Loucy (cell line): ENCODE data around the gene CHIT1.
A peak's percentile ranks its signal among the peaks of the same experiment; 100 is the strongest.

Experiments used
- H2AFZ ChIP-seq: fragments of 200-600 bp; sonication (generic); 2 replicates; pipeline ENCODE4 v1.6.0; 2016; ENCODE audit warnings: antibody characterized with exemption, mild to moderate bottlenecking, low read length, moderate library complexity
- H3F3A ChIP-seq: fragments of 200-600 bp; 2 replicates; pipeline ENCODE4 v1.6.0; 2016; ENCODE audit warnings: antibody characterized with exemption, low read depth, mild to moderate bottlenecking
- H3K27me3 ChIP-seq: fragments of 200-600 bp; sonication (generic); 2 replicates; pipeline ENCODE4 v1.6.1; 2014; ENCODE audit warnings: low read length, mild to moderate bottlenecking; ENCODE audit not compliant: insufficient read depth, poor library complexity, severe bottlenecking
- H3K36me3 ChIP-seq: fragments of 200-600 bp; sonication (generic); 2 replicates; pipeline ENCODE4 v1.6.1; 2016; ENCODE audit warnings: low read length; ENCODE audit not compliant: insufficient read depth
- H3K4me1 ChIP-seq: fragments of 200-600 bp; sonication (generic); 2 replicates; pipeline ENCODE4 v1.5.1; 2014; ENCODE audit warnings: low read length, mild to moderate bottlenecking; ENCODE audit not compliant: insufficient read depth, poor library complexity, severe bottlenecking
- H3K4me2 ChIP-seq: fragments of 200-600 bp; sonication (generic); 2 replicates; pipeline ENCODE4 v1.6.0; 2014; ENCODE audit warnings: antibody characterized with exemption, low read length, low read depth, mild to moderate bottlenecking; ENCODE audit not compliant: poor library complexity, severe bottlenecking
- H3K4me3 ChIP-seq: fragments of 200-600 bp; sonication (generic); 2 replicates; pipeline ENCODE4 v1.5.1; 2014; ENCODE audit warnings: low read length, mild to moderate bottlenecking, mixed read lengths; ENCODE audit not compliant: poor library complexity, severe bottlenecking
- H3K79me2 ChIP-seq: fragments of 200-600 bp; sonication (generic); 2 replicates; pipeline ENCODE4 v1.6.1; 2014; ENCODE audit warnings: low read length; ENCODE audit not compliant: insufficient read depth
- H3K9ac ChIP-seq: fragments of 200-600 bp; sonication (generic); 2 replicates; pipeline ENCODE4 v1.6.0; 2014; ENCODE audit warnings: mild to moderate bottlenecking, low read depth, low read length, moderate library complexity; ENCODE audit not compliant: poor library complexity, severe bottlenecking
- H3K9me2 ChIP-seq: fragments of 200-600 bp; sonication (generic); replicated peaks from 2 replicates; pipeline ENCODE4 v1.6.1; 2016; ENCODE audit warnings: low read depth, low read length, mixed read lengths
- H3K9me3 ChIP-seq: fragments of 200-600 bp; sonication (generic); 2 replicates; pipeline ENCODE4 v1.6.1; 2014; ENCODE audit warnings: mild to moderate bottlenecking, antibody characterized with exemption, low read length, low read depth; ENCODE audit not compliant: insufficient read depth
- H4K20me1 ChIP-seq: fragments of 200-600 bp; sonication (generic); 2 replicates; pipeline ENCODE4 v1.6.0; 2014; ENCODE audit warnings: antibody characterized with exemption, low read length, mild to moderate bottlenecking; ENCODE audit not compliant: insufficient read depth, poor library complexity, severe bottlenecking
- EZH2phosphoT487 ChIP-seq: fragments of 200-600 bp; IDR thresholded peaks from 2 replicates; pipeline ENCODE4 v1.6.1; 2018; ENCODE audit warnings: antibody characterized with exemption, mild to moderate bottlenecking, moderate library complexity, borderline replicate concordance
- TF ChIP-seq, protein P1 (sequence below): fragments of 200-600 bp; sonication (generic); conservative IDR thresholded peaks from 2 replicates; pipeline ENCODE4 v1.5.1; 2014; ENCODE audit warnings: mild to moderate bottlenecking, antibody characterized with exemption, low read length

The CHIT1 gene

DNA sequence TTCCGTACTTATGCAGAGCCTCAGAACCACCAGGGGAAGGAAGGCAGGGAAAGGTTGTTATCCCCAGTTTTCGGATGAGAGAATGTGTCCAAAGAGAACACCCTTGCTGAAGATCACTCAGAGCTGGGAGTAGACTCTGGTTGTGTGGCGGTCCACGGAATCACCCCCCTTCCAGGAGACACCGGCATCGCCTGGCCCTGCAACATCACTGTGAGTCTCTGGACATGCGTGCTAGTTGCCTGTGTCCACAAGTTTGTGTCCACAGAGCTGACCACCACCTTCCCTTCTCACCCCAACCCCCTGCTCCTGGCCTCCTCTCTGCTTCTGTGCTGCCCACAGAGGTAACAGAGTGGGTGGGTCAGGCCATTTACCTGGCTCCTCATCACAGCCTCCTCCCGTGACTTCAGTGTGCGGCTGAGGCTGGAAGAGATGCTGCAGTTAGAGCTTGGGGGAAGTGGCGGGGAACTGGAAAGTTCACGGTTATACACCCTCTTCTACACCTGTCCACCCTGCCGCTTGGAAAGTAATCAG lies 61.2 kb downstream of the CHIT1 start:
- H2AFZ ChIP-seq: no peak overlapping the region
- no peak for TF ChIP-seq EZH2phosphoT487
- TF ChIP-seq, protein P1, sequence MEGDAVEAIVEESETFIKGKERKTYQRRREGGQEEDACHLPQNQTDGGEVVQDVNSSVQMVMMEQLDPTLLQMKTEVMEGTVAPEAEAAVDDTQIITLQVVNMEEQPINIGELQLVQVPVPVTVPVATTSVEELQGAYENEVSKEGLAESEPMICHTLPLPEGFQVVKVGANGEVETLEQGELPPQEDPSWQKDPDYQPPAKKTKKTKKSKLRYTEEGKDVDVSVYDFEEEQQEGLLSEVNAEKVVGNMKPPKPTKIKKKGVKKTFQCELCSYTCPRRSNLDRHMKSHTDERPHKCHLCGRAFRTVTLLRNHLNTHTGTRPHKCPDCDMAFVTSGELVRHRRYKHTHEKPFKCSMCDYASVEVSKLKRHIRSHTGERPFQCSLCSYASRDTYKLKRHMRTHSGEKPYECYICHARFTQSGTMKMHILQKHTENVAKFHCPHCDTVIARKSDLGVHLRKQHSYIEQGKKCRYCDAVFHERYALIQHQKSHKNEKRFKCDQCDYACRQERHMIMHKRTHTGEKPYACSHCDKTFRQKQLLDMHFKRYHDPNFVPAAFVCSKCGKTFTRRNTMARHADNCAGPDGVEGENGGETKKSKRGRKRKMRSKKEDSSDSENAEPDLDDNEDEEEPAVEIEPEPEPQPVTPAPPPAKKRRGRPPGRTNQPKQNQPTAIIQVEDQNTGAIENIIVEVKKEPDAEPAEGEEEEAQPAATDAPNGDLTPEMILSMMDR: no peak
- H3K9me3 ChIP-seq: no peaks in the 10 kb centered on the region

GRCh38 chr1:203167913-203168200 lies 61.6 kb downstream of the CHIT1 start:
- Histone ChIP-seq H3K36me3 (no peaks in the 10 kb centered on the region), H4K20me1 (no peaks in the 10 kb centered on the region), H3F3A (no peaks in the 10 kb centered on the region), H3K9me2 (no peaks in the 10 kb centered on the region), H2AFZ (no peak overlapping the region), H3K9ac (no peak overlapping the region), H3K4me1 (peaks cover 14% of the 10 kb centered on the region), H3K4me2 (no peak overlapping the region), H3K27me3 (no peaks in the 10 kb centered on the region), H3K79me2 (no peaks in the 10 kb centered on the region), H3K4me3 (no peak overlapping the region), H3K9me3 (no peaks in the 10 kb centered on the region)
- TF ChIP-seq EZH2phosphoT487: no peak
- TF ChIP-seq, protein P1: no peak

More for the DNA sequence above, 61.2 kb downstream of the CHIT1 start:
- Histone ChIP-seq H3K36me3 (no peaks in the 10 kb centered on the region), H3K27me3 (no peaks in the 10 kb centered on the region), H3K79me2 (no peaks in the 10 kb centered on the region), H4K20me1 (no peaks in the 10 kb centered on the region), H3K9me2 (no peaks in the 10 kb centered on the region), H3K9ac (no peak overlapping the region), H3K4me2 (no peak overlapping the region), H3F3A (no peaks in the 10 kb centered on the region), H3K4me1 (peaks cover 14% of the 10 kb centered on the region), H3K4me3 (no peak overlapping the region)

DNA sequence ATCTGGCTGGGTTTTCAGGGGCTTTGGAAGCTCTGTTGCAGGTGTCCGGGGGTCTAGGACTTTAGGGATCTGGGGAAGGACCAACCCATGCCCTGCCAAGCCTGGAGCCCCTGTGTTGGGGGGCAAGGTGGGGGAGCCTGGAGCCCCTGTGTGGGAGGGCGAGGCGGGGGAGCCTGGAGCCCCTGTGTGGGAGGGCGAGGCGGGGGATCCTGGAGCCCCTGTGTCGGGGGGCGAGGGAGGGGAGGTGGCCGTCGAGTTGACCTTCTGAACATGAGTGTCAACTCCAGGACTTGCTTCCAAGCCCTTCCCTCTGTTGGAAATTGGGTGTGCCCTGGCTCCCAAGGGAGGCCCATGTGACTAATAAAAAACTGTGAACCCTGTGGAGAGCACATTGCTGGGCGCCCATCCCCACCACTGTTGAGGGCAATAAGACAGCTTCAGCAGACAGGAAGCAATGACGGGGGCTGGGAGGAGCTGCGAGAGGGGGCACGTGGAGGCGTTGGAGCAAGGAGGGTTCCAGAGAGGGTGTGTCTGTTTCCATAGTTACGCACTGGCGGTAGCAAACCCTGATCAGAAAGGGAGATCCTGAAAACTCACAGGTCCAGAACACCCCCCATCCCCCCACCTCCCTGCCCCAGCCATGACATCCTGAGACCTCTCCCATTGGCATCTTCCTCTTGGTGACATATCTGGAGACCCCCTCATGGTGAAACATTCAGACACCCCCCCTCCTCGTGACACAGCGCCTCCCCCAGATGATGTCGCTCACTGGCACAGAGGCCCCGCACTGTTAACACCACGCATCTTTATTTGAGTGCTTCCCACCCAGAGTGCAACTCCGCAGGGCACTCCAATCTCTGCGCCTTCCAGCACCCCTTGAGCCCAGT lies 62.2 kb downstream of the CHIT1 start:
- no peak overlapping the region for H2AFZ ChIP-seq
- H3F3A ChIP-seq: no peaks in the 10 kb centered on the region
- no peak for TF ChIP-seq EZH2phosphoT487
- TF ChIP-seq, protein P1: no peak
- H4K20me1 ChIP-seq: no peaks in the 10 kb centered on the region
- H3K27me3 ChIP-seq: no peaks in the 10 kb centered on the region
- no peaks in the 10 kb centered on the region for H3K36me3 ChIP-seq
- peaks cover 14% of the 10 kb centered on the region for H3K4me1 ChIP-seq
- no peak overlapping the region for H3K4me3 ChIP-seq
- peak overlapping the region; percentile 15 for H3K4me2 ChIP-seq
- no peaks in the 10 kb centered on the region for H3K9me3 ChIP-seq
- H3K9ac ChIP-seq: peak overlapping the region; percentile 5
- no peaks in the 10 kb centered on the region for H3K9me2 ChIP-seq
- no peaks in the 10 kb centered on the region for H3K79me2 ChIP-seq
